Breast epithelium (tissue), 3 donors: ENCODE results near the gene CD47.

ENCODE experiments used
- POLR2A ChIP-seq: fragments of 450-650 bp; IDR thresholded peaks from one replicate; pipeline ENCODE4 v1.6.1; 2016; ENCODE audit warnings: antibody characterized with exemption, mild to moderate bottlenecking, moderate library complexity
- POLR2AphosphoS5 ChIP-seq, 3 donors: sonication (generic); formaldehyde crosslinking; IDR thresholded peaks; one replicate each; pipeline ENCODE4 v1.6.1; 2017; ENCODE audit warnings: antibody characterized with exemption in 3 of 3
- TF ChIP-seq, protein P1 (sequence below), 3 donors: fragments of 450-650 bp; IDR thresholded peaks; one replicate each; pipeline ENCODE4 v1.5.1; 2016 to 2017; ENCODE audit warnings: antibody characterized with exemption in 3 of 3, mild to moderate bottlenecking in 3 of 3, moderate library complexity in 3 of 3

DNA sequence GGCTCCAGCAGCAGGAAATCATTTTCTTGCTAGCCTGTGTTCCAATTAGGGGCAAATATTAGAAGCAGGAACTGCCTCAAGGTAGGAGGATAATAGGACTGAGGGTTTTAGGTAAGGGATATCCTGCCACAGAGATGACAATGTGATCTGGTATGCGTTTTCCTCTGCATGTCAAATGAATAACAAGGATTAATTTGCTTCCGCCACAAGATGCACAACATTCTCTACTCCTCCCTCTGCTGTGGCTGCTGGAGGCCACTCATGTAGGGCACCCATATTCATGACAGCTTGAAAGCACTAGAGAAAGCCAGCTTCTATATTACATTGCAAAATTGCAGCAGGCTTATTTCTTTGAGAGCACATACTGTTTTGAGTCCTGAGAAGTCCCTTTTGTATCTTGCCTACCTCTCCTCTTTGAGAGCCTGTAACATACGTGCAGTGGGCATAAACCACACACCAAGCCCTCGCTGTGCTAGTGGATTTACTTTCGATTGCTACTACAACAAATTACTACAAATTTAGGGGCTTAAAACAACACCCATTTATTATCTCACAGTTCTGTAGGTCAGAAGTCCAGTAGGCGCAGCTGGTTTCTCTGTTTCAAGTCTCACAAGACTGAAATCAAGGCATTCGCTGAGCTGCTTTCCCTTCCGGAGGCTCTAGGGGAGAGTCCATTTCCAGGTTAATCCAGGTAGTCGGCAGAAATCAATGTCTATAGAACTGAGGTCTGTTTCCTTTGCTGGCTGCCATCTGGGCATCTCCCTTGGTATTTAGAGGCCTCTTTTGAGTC, 5.9 kb upstream of the CD47 start:
- TF ChIP-seq, protein P1, sequence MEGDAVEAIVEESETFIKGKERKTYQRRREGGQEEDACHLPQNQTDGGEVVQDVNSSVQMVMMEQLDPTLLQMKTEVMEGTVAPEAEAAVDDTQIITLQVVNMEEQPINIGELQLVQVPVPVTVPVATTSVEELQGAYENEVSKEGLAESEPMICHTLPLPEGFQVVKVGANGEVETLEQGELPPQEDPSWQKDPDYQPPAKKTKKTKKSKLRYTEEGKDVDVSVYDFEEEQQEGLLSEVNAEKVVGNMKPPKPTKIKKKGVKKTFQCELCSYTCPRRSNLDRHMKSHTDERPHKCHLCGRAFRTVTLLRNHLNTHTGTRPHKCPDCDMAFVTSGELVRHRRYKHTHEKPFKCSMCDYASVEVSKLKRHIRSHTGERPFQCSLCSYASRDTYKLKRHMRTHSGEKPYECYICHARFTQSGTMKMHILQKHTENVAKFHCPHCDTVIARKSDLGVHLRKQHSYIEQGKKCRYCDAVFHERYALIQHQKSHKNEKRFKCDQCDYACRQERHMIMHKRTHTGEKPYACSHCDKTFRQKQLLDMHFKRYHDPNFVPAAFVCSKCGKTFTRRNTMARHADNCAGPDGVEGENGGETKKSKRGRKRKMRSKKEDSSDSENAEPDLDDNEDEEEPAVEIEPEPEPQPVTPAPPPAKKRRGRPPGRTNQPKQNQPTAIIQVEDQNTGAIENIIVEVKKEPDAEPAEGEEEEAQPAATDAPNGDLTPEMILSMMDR (IDR thresholded peaks at IDR 0.05), result no peak
- TF ChIP-seq POLR2A (no peak), POLR2AphosphoS5 (IDR thresholded peaks at IDR 0.05) (no peak)
